GM12872 (cell line): ENCODE measurements around the gene RPS6KA3.

Source experiments
- CTCF ChIP-seq: IDR thresholded peaks from 3 replicates; pipeline ENCODE4 v1.5.1; 2011; ENCODE audit warnings: low read depth, mild to moderate bottlenecking, low read length, moderate library complexity; ENCODE audit not compliant: insufficient read depth

Gene RPS6KA3

GRCh38 chrX:20300822-20301221, 34.1 kb upstream of the RPS6KA3 start:
- TF ChIP-seq CTCF, result no peak

- no peak for TF ChIP-seq CTCF
Measured at GRCh38 chrX:20294957-20295356, 28.2 kb upstream of the RPS6KA3 start.

GRCh38 chrX:20294284-20294683, 27.6 kb upstream of the RPS6KA3 start:
- TF ChIP-seq CTCF, result no peak

- no peak for TF ChIP-seq CTCF
Measured at GRCh38 chrX:20285511-20285910, 18.8 kb upstream of the RPS6KA3 start.

- TF ChIP-seq CTCF, result no peak
Measured at GRCh38 chrX:20284992-20285391, 18.3 kb upstream of the RPS6KA3 start.

- TF ChIP-seq CTCF, result no peak
Measured at GRCh38 chrX:20284444-20284843, 17.7 kb upstream of the RPS6KA3 start.

- TF ChIP-seq CTCF, result no peak
Measured at GRCh38 chrX:20280938-20281337, 14.2 kb upstream of the RPS6KA3 start.

GRCh38 chrX:20274121-20274520, 7.4 kb upstream of the RPS6KA3 start:
- no peak for TF ChIP-seq CTCF
